Testis (tissue), 3 donors: ENCODE results near the gene RIC1. TPM values are rescaled to one million over a fixed set of nuclear protein-coding genes. Genes with fewer than 3 reads are reported as not detected.
"Not testable (repeated sequence)": the region's sequence is repeated elsewhere in the genome, so short reads cannot be mapped to it uniquely, and the experiment has no call there.

Source experiments
- DNase-seq: peaks from one replicate; pipeline ENCODE4 v3.0.0-alpha.2; 2019
- H3K27ac ChIP-seq, 2 donors: fragments of 200-600 bp; sonication (generic); one replicate each; pipeline ENCODE4 v1.5.1; 2019
- H3K27me3 ChIP-seq: fragments of 200-600 bp; sonication (generic); one replicate; pipeline ENCODE4 v1.5.1; 2019
- H3K36me3 ChIP-seq: fragments of 200-600 bp; sonication (generic); one replicate; pipeline ENCODE4 v1.5.1; 2017; ENCODE audit warnings: low read depth; ENCODE audit errors: missing control alignments
- H3K4me1 ChIP-seq: fragments of 200-600 bp; sonication (generic); one replicate; pipeline ENCODE4 v1.5.1; 2019
- H3K4me3 ChIP-seq, 2 donors: fragments of 200-600 bp; sonication (generic); one replicate each; pipeline ENCODE4 v1.5.1; 2017 to 2019
- H3K9me3 ChIP-seq: fragments of 200-600 bp; sonication (generic); one replicate; pipeline ENCODE4 v1.5.1; 2017
- CTCF ChIP-seq, 3 experiments: fragments of 450-650 bp in 2 of 3; fragments of 200-600 bp in 1 of 3; sonication (generic) in 1 of 3; IDR thresholded peaks; one replicate each; pipeline ENCODE4 v1.5.1; 2016 to 2019; ENCODE audit warnings: antibody characterized with exemption in 3 of 3, mild to moderate bottlenecking in 2 of 3, moderate library complexity in 1 of 3
- POLR2A ChIP-seq: fragments of 450-650 bp; IDR thresholded peaks from one replicate; pipeline ENCODE4 v1.6.1; 2017; ENCODE audit warnings: antibody characterized with exemption, mild to moderate bottlenecking, moderate library complexity
- WGBS, 2 donors: methylation state at CpG; one replicate each; pipeline ENCODE4 v1.1.5; 2018; 5-methylcytosine and 5-hydroxymethylcytosine counted together
- intact Hi-C: fragments of 100-400 bp; cut with DNase I; formaldehyde crosslinking; loops from one replicate; pipeline ENCODE4 v1.15.1; 2023; ENCODE audit warnings: low total_unique reads
- polyA plus RNA-seq: library from polyadenylated mRNA; stranded (reverse); fragments of 350-450 nt; fragmentation: Illumina TruSeq; extraction: RNeasy Lipid Tissue Mini Kit (QIAGEN cat#74804); gene quantifications from one replicate; pipeline ENCODE4 v1.2.3, GENCODE V29; 2014; ENCODE audit warnings: low read depth, low replicate concordance; ENCODE audit not compliant: insufficient read depth
- total RNA-seq, 2 donors: library from RNA; depleted of rRNA; stranded (reverse); fragments of >200 nt; gene quantifications; one replicate each; pipeline ENCODE4 v1.2.3, GENCODE V29; 2016

Gene RIC1
- total and polyA plus RNA-seq, 3 donors from 2014 or later: 25.6 to 45.5 (median 44.0) TPM

GRCh38 chr9:5715548-5716127 lies 86.7 kb downstream of the RIC1 start:
- no peaks in the 10 kb centered on the region for H3K27me3 ChIP-seq
- WGBS, 2 donors: 95 to 96% methylated on average over 5 of the region's 5 CpGs
- TF ChIP-seq POLR2A: no peak
- no peak for TF ChIP-seq CTCF (IDR thresholded peaks at IDR 0.05)
- no peaks in the 10 kb centered on the region for H3K36me3 ChIP-seq
- H3K4me1 ChIP-seq: no peaks in the 10 kb centered on the region
- no peaks in the 10 kb centered on the region for H3K9me3 ChIP-seq
- intact Hi-C loops: no loop called here
- H3K27ac ChIP-seq: no peak overlapping the region
- DNase-seq: no peak
- no peak overlapping the region for H3K4me3 ChIP-seq

GRCh38 chr9:5717434-5717833 lies 88.5 kb downstream of the RIC1 start:
- H3K27me3 ChIP-seq, H3K27ac ChIP-seq, DNase-seq, H3K9me3 ChIP-seq, intact Hi-C loops, H3K4me3 ChIP-seq, H3K36me3 ChIP-seq, H3K4me1 ChIP-seq: not testable (repeated sequence)
- 96% methylated on average over 10 of the region's 10 CpGs for WGBS, 2 donors

- no peak overlapping the region for H3K4me3 ChIP-seq
- DNase-seq: no peak
- H3K4me1 ChIP-seq: no peaks in the 10 kb centered on the region
- no peak overlapping the region for H3K27ac ChIP-seq
- TF ChIP-seq CTCF (IDR thresholded peaks at IDR 0.05): no peak
- TF ChIP-seq POLR2A: no peak
- no peaks in the 10 kb centered on the region for H3K27me3 ChIP-seq
- no peaks in the 10 kb centered on the region for H3K9me3 ChIP-seq
- intact Hi-C loops: no loop called here
- H3K36me3 ChIP-seq: no peaks in the 10 kb centered on the region
These were observed 89.6 kb downstream of the RIC1 start for GRCh38 chr9:5718296-5719032.

GRCh38 chr9:5719100-5719926 lies 90.4 kb downstream of the RIC1 start:
- no peak overlapping the region for H3K27ac ChIP-seq
- H3K4me3 ChIP-seq: no peak overlapping the region
- no peaks in the 10 kb centered on the region for H3K27me3 ChIP-seq
- no peaks in the 10 kb centered on the region for H3K36me3 ChIP-seq
- 80 to 97% methylated on average over 3 of the region's 3 CpGs for WGBS, 2 donors
- H3K9me3 ChIP-seq: no peaks in the 10 kb centered on the region
- no peak for TF ChIP-seq POLR2A
- TF ChIP-seq CTCF (IDR thresholded peaks at IDR 0.05): no peak
- H3K4me1 ChIP-seq: no peaks in the 10 kb centered on the region
- intact Hi-C loops: no loop called here
- DNase-seq: no peak

- WGBS, 2 donors: 95 to 96% methylated on average over 1 of the region's 1 CpG
- no peak overlapping the region for H3K4me3 ChIP-seq
- TF ChIP-seq CTCF (IDR thresholded peaks at IDR 0.05) (no peak), POLR2A (no peak)
- no peaks in the 10 kb centered on the region for H3K9me3 ChIP-seq
- no peak overlapping the region for H3K27ac ChIP-seq
- no peaks in the 10 kb centered on the region for H3K4me1 ChIP-seq
- intact Hi-C loops: no loop called here
- no peaks in the 10 kb centered on the region for H3K36me3 ChIP-seq
- no peak for DNase-seq
- H3K27me3 ChIP-seq: no peaks in the 10 kb centered on the region
These were observed 91.2 kb downstream of the RIC1 start for GRCh38 chr9:5720151-5720550.
